Central memory CD8-positive, alpha-beta T cell (primary cell): ENCODE results near the gene PRLH.

ENCODE experiments used
- ATAC-seq: fragments of 150-1000 bp; cut with Tn5 transposase; replicated peaks from 2 replicates; pipeline ENCODE4 v1.10.0; 2022; ENCODE audit warnings: mild to moderate bottlenecking, moderate FRiP score, moderate number of reproducible peaks; ENCODE audit not compliant: poor library complexity, severe bottlenecking; ENCODE audit errors: extremely low read depth
- DNase-seq, 2 donors: peaks; one replicate each; pipeline ENCODE4 v3.0.0; 2021; ENCODE audit warnings: low spot score in 2 of 2
- H3K27ac Mint-ChIP-seq: one replicate; pipeline ENCODE4 v1.8.0; 2022; ENCODE audit warnings: low read depth, mild to moderate bottlenecking, moderate library complexity, mixed read lengths
- H3K27me3 Mint-ChIP-seq: one replicate; pipeline ENCODE4 v1.8.0; 2022; ENCODE audit warnings: mixed read lengths
- H3K36me3 Mint-ChIP-seq: one replicate; pipeline ENCODE4 v1.8.0; 2022; ENCODE audit warnings: mild to moderate bottlenecking, moderate library complexity, mixed read lengths; ENCODE audit not compliant: insufficient read depth
- H3K4me1 Mint-ChIP-seq: one replicate; pipeline ENCODE4 v1.8.0; 2022; ENCODE audit warnings: mixed read lengths
- H3K4me3 Mint-ChIP-seq: one replicate; pipeline ENCODE4 v1.8.0; 2022; ENCODE audit warnings: mild to moderate bottlenecking, moderate library complexity, mixed read lengths
- H3K9me3 Mint-ChIP-seq: one replicate; pipeline ENCODE4 v1.8.0; 2022; ENCODE audit warnings: mixed read lengths

Gene PRLH

GRCh38 chr2:237532160-237532559 lies 34.2 kb upstream of the PRLH start:
- no peak for DNase-seq
- Mint-ChIP-seq H3K4me3 (no peak overlapping the region), H3K27ac (no peak overlapping the region), H3K4me1 (no peaks in the 10 kb centered on the region), H3K9me3 (no peaks in the 10 kb centered on the region), H3K27me3 (peaks cover 17% of the 10 kb centered on the region), H3K36me3 (no peaks in the 10 kb centered on the region)
- no peak for ATAC-seq

DNA sequence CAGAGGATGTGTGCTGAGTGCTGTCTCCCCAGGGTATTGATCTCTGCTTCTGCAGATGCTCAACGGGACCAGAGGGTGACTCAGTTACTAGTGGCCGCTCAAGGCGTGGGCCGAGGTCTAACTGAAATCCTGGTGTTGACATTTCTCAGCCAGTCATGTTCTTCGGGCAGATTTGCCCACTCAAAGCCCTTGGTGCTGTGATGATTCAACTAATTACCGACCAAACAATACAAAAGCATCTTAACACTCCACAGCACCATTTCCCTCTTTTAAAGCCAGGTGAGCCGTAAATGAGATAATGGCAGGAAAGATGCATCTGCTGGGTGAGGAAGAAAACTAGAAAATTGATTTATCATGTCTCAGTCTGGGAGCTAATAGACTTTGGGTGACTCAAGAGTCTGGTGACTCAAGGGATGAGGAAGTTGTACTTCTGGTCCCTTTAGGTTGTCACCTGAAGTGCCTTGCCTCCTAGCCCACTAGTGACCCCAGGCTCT lies 32.7 kb upstream of the PRLH start:
- Mint-ChIP-seq H3K4me3 (no peak overlapping the region), H3K9me3 (no peaks in the 10 kb centered on the region), H3K27ac (no peak overlapping the region), H3K36me3 (no peaks in the 10 kb centered on the region), H3K27me3 (peaks cover 33% of the 10 kb centered on the region), H3K4me1 (no peaks in the 10 kb centered on the region)
- ATAC-seq (no peak), DNase-seq (no peak)

- Mint-ChIP-seq H3K4me1 (no peaks in the 10 kb centered on the region), H3K27ac (no peak overlapping the region), H3K4me3 (no peak overlapping the region), H3K27me3 (peaks cover 39% of the 10 kb centered on the region), H3K36me3 (no peaks in the 10 kb centered on the region), H3K9me3 (no peaks in the 10 kb centered on the region)
- ATAC-seq (no peak), DNase-seq (no peak)
These were observed 32.0 kb upstream of the PRLH start for GRCh38 chr2:237534380-237534779.

DNA sequence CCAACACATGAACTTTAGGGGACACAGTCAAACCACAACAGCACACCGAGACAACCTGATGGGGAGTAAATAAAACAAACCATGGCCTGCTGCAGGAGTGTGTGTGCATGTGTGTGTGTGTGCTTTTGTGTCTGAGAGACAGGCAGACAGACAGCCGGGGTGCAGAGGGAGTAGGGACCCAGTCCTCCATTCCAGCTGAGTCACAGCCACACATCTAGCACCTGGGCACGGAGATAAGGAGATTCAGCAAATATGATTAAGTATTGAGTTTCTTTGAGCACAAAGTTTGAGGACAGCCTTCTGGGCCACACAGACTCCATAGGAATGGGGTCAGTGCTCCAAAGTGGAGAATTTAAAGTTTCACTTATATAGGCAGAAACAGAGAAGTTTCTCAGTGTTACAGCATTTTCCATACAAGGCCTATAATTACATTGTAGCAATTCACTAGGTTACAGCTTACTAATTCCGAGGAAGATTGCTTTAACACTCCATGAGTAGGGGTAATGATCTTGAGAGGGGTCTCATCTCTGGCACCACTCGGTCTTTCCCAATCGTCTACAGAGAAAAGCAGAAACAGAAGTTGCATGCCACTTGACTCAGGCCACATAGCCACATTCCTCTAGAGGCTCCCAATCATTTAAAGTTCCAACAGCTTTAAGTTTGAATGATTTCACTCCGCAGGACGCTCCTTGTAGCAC lies 30.8 kb upstream of the PRLH start:
- no peaks in the 10 kb centered on the region for H3K9me3 Mint-ChIP-seq
- H3K36me3 Mint-ChIP-seq = no peaks in the 10 kb centered on the region
- H3K4me1 Mint-ChIP-seq = no peaks in the 10 kb centered on the region
- no peak overlapping the region for H3K27ac Mint-ChIP-seq
- H3K4me3 Mint-ChIP-seq = no peak overlapping the region
- DNase-seq (no peak), ATAC-seq (no peak)
- peaks cover 46% of the 10 kb centered on the region for H3K27me3 Mint-ChIP-seq

- Mint-ChIP-seq H3K4me3 (no peak overlapping the region), H3K9me3 (no peaks in the 10 kb centered on the region), H3K36me3 (no peaks in the 10 kb centered on the region), H3K4me1 (no peaks in the 10 kb centered on the region), H3K27ac (no peak overlapping the region), H3K27me3 (peaks cover 47% of the 10 kb centered on the region)
- ATAC-seq (no peak), DNase-seq (no peak)
These were observed 30.3 kb upstream of the PRLH start for GRCh38 chr2:237536083-237536415.

DNA sequence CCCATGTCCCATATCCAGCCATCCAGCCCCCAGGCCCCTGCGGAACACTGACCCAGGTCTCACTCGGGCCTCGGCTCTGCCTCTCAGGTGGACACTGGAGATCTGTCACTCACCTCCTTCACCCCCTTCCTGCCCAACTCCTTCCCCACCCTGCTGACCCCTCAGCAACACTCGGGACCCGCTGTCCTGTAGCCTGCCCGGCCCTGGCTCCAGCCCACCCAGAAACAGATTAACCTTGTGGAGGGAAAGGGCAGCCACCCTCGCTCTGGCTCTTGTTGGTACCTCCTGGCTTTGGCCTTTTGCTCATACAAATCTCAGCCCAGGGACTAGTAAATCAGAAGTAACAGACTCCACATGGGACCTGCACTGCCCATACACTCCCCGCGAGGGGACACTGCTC lies 29.8 kb upstream of the PRLH start:
- H3K9me3 Mint-ChIP-seq = no peaks in the 10 kb centered on the region
- no peaks in the 10 kb centered on the region for H3K36me3 Mint-ChIP-seq
- DNase-seq (no peak), ATAC-seq (no peak)
- H3K4me1 Mint-ChIP-seq = no peaks in the 10 kb centered on the region
- no peak overlapping the region for H3K4me3 Mint-ChIP-seq
- no peak overlapping the region for H3K27ac Mint-ChIP-seq
- peaks cover 53% of the 10 kb centered on the region for H3K27me3 Mint-ChIP-seq

- no peak for ATAC-seq
- H3K4me1 Mint-ChIP-seq = no peaks in the 10 kb centered on the region
- no peak overlapping the region for H3K27ac Mint-ChIP-seq
- no peaks in the 10 kb centered on the region for H3K36me3 Mint-ChIP-seq
- peaks cover 58% of the 10 kb centered on the region for H3K27me3 Mint-ChIP-seq
- no peaks in the 10 kb centered on the region for H3K9me3 Mint-ChIP-seq
- no peak for DNase-seq
- H3K4me3 Mint-ChIP-seq = no peak overlapping the region
These were observed 28.2 kb upstream of the PRLH start for GRCh38 chr2:237538001-237538720.

- Mint-ChIP-seq H3K4me3 (no peak overlapping the region), H3K27ac (no peak overlapping the region), H3K27me3 (peaks cover 58% of the 10 kb centered on the region), H3K36me3 (no peaks in the 10 kb centered on the region), H3K9me3 (no peaks in the 10 kb centered on the region), H3K4me1 (no peaks in the 10 kb centered on the region)
- no peak for DNase-seq
- no peak for ATAC-seq
These were observed 27.5 kb upstream of the PRLH start for GRCh38 chr2:237538901-237539300.

- H3K9me3 Mint-ChIP-seq = no peaks in the 10 kb centered on the region
- no peak overlapping the region for H3K4me3 Mint-ChIP-seq
- H3K36me3 Mint-ChIP-seq = no peaks in the 10 kb centered on the region
- ATAC-seq (no peak), DNase-seq (no peak)
- H3K27ac Mint-ChIP-seq = no peak overlapping the region
- H3K4me1 Mint-ChIP-seq = no peaks in the 10 kb centered on the region
- H3K27me3 Mint-ChIP-seq = peaks cover 58% of the 10 kb centered on the region
These were observed 26.7 kb upstream of the PRLH start for GRCh38 chr2:237539681-237540080.

DNA sequence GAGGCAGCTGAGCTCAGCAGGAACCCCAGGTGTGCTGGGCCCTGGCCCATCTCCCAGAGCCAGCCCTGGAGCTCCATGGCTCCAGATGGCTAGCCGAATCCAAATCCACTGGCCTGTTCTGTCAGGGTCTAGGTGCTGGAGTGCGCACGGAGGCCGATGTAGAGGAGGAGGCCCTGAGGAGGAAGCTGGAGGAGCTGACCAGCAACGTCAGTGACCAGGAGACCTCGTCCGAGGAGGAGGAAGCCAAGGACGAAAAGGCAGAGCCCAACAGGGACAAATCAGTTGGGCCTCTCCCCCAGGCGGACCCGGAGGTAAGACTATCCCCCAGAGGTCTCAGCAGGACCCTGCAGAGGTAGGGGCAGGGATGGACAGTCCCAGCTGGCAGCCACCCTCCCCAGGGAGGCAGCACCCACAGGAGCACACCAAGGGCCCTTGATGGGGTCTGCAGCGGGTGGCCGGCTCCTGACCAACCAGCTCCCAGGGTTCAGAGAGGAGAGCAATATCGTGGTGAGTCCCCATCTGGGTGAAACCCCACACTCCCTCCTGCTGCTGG lies 26.1 kb upstream of the PRLH start:
- DNase-seq = no peak
- Mint-ChIP-seq H3K27ac (no peak overlapping the region), H3K4me3 (no peak overlapping the region), H3K27me3 (peaks cover 58% of the 10 kb centered on the region), H3K4me1 (no peaks in the 10 kb centered on the region), H3K9me3 (no peaks in the 10 kb centered on the region), H3K36me3 (no peaks in the 10 kb centered on the region)
- no peak for ATAC-seq

DNA sequence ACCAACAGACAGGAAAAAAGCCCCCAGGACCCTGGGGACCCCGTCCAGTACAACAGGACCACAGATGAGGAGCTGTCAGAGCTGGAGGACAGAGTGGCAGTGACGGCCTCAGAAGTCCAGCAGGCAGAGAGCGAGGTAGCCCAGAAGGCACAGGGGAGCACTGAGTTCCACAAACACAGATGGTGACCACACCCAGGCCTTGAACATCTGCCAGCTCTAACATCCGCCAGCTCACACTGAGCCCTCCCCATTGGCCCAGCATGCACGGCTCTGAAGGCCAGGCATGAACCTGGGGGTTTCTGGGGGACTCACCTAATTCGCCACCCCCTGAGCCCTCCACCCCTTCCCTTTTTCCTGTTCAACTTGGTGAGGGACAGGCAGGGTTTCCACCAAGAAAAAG lies 25.6 kb upstream of the PRLH start:
- no peak overlapping the region for H3K27ac Mint-ChIP-seq
- H3K4me3 Mint-ChIP-seq = no peak overlapping the region
- no peaks in the 10 kb centered on the region for H3K4me1 Mint-ChIP-seq
- H3K36me3 Mint-ChIP-seq = no peaks in the 10 kb centered on the region
- DNase-seq = no peak
- no peak for ATAC-seq
- H3K27me3 Mint-ChIP-seq = peaks cover 54% of the 10 kb centered on the region
- H3K9me3 Mint-ChIP-seq = no peaks in the 10 kb centered on the region

GRCh38 chr2:237541243-237541642 lies 25.1 kb upstream of the PRLH start:
- DNase-seq (no peak), ATAC-seq (no peak)
- H3K36me3 Mint-ChIP-seq = no peaks in the 10 kb centered on the region
- H3K4me3 Mint-ChIP-seq = no peak overlapping the region
- H3K27me3 Mint-ChIP-seq = peaks cover 50% of the 10 kb centered on the region
- H3K9me3 Mint-ChIP-seq = no peaks in the 10 kb centered on the region
- H3K27ac Mint-ChIP-seq = no peak overlapping the region
- H3K4me1 Mint-ChIP-seq = no peaks in the 10 kb centered on the region
